ENCODE data around the gene RELL1.
"Not testable (repeated sequence)": the region's sequence is repeated elsewhere in the genome, so short reads cannot be mapped to it uniquely, and the experiment has no call there.

RELL1 gene

GRCh38 chr4:37678624-37679023, 7.6 kb downstream of the RELL1 start:
- no peak for TF ChIP-seq CTCF (conservative IDR thresholded peaks at IDR 0.05; ENCODE audit: low read length)
- no peak for DNase-seq (ENCODE audit: low read depth)
- H3K4me3 ChIP-seq (ENCODE audit: low read length): no peak overlapping the region

- TF ChIP-seq CTCF (conservative IDR thresholded peaks at IDR 0.05; ENCODE audit: low read length): no peak
- H3K4me3 ChIP-seq (ENCODE audit: low read length): no peak overlapping the region
- DNase-seq (ENCODE audit: low read depth): no peak
Observed at GRCh38 chr4:37675587-37676290, 10.4 kb downstream of the RELL1 start.

- TF ChIP-seq CTCF (conservative IDR thresholded peaks at IDR 0.05; ENCODE audit: low read length): no peak
- H3K4me3 ChIP-seq (ENCODE audit: low read length): no peak overlapping the region
- DNase-seq (ENCODE audit: low read depth): peak; percentile 54
Observed at GRCh38 chr4:37674439-37674838, 11.7 kb downstream of the RELL1 start.

GRCh38 chr4:37673538-37674192, 12.5 kb downstream of the RELL1 start:
- DNase-seq (ENCODE audit: low read depth): no peak
- H3K4me3 ChIP-seq (ENCODE audit: low read length): no peak overlapping the region
- no peak for TF ChIP-seq CTCF (conservative IDR thresholded peaks at IDR 0.05; ENCODE audit: low read length)

- no peak overlapping the region for H3K4me3 ChIP-seq (ENCODE audit: low read length)
- TF ChIP-seq CTCF (conservative IDR thresholded peaks at IDR 0.05; ENCODE audit: low read length): no peak
- DNase-seq (ENCODE audit: low read depth): no peak
Observed at GRCh38 chr4:37671072-37671471, 15.1 kb downstream of the RELL1 start.

- no peak for TF ChIP-seq CTCF (conservative IDR thresholded peaks at IDR 0.05; ENCODE audit: low read length)
- DNase-seq (ENCODE audit: low read depth): no peak
- no peak overlapping the region for H3K4me3 ChIP-seq (ENCODE audit: low read length)
Observed at GRCh38 chr4:37670249-37670648, 15.9 kb downstream of the RELL1 start.

GRCh38 chr4:37669124-37669523, 17.1 kb downstream of the RELL1 start:
- not testable (repeated sequence) for H3K4me3 ChIP-seq (ENCODE audit: low read length); DNase-seq (ENCODE audit: low read depth)
